HG03342 (cell line): ENCODE results near the gene SMC5.
"Not testable (repeated sequence)": the region's sequence is repeated elsewhere in the genome, so short reads cannot be mapped to it uniquely, and the experiment has no call there.

Source experiments
- ATAC-seq: cut with Tn5 transposase; IDR thresholded peaks from one replicate; pipeline ENCODE4 v1.9.1; 2021; ENCODE audit warnings: mild to moderate bottlenecking, moderate library complexity; ENCODE audit not compliant: unreplicated experiment

SMC5 gene

GRCh38 chr9:70258692-70259511 lies at the start of gene SMC5:
TSS of gene SMC5 (plus strand) at chr9:70258978. CDS start at chr9:70259079, 101 bp downstream.
- ATAC-seq = peak; percentile 82

DNA sequence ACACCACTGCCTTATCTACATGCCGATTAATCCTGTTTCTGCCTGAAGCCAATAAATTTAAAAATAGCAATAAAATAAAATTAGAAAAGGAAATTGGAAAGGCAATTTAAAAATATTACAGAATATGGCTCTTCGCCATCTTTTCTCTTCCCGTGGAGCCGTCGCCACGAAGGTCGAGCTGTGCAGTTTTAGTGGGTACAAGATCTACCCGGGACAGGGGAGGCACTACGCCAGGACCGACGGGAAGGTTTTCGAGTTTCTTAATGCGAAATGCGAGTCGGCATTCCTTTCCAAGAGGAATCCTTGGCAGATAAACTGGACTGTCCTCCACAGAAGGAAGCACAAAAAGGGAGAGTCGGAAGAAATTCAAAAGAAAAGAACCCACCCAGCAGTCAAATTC lies 41.7 kb upstream of the SMC5 start:
- ATAC-seq = no peak

- no peak for ATAC-seq
These were observed 40.0 kb upstream of the SMC5 start for GRCh38 chr9:70218767-70219166.

DNA sequence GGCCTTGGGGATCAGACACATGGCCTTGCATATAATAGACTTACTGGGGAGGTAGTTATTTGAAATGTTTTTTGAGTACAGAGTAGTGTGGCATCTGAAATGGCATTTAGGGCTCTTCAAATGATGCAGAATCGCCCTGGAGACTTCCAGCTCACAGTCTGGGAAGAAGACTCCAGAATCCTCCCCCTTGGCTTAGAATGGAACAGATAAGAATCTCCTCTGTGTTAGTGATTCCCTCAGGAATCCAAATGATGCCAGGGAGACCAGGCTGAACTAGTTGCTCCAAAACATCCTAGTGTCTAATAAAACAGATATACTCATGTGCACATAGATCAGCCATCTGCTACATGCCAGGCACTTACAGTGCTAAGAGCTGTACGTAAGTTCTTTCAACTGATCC lies 38.6 kb upstream of the SMC5 start:
- no peak for ATAC-seq

DNA sequence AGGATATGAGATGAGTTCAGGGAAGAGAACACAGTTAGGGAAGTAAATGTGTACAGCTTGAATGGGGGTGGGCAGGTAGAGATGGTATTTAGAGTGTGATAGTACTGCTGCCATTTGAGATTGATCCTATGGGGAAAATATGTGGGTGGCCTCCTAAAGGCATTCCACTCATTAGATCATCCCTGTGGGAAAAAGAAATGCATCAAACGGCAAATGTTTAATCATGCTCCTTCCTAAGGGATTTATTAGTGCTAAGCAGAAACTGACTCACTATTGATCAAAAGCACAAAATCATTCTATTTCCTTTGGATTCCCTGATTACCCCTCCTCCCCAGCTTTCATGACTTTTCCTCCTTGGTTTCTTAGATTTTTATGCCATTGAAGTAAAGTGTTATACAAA lies 36.4 kb upstream of the SMC5 start:
- ATAC-seq = no peak

- ATAC-seq = no peak
These were observed 30.7 kb upstream of the SMC5 start for GRCh38 chr9:70228118-70228517.

DNA sequence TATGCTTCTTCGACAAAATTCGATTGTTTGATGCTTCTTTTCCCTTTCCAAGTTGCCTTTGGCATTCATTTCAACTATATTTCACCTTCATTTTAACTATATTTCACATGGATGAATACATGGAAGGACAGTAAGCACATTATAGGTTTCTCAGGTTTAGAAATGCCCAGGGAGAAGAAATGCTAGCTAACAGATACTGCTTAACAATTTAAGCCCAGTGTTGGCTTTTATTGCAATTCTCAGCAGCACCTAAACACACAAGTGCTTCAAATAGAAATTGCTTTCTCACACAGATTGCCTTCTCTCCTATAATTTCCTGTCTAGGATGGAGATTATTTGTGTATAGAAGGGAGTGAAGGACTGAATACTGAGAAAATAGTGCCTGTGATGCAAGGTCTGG lies 30.2 kb upstream of the SMC5 start:
- no peak for ATAC-seq

DNA sequence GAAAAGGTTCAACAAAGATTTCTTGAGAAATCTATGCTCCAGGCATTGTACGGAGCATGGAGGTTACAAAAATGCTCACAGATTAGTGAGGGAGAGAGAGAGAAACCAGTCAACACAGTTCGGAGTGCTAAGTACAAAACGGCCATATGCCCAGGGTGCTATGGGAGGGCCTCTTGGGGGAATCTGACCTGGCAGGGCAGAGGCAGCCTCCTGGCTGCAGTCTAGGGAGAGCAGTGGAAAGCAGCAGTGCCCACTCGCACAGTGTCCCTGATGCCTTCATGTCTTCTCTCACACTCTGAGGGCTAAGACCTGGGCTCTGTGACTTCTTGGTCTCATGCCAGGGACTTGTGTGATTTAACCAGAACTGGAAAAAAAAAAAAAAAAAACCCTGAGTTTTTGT lies 29.8 kb upstream of the SMC5 start:
- no peak for ATAC-seq

GRCh38 chr9:70229579-70229978 lies 29.2 kb upstream of the SMC5 start:
- no peak for ATAC-seq

GRCh38 chr9:70232476-70232875 lies 26.3 kb upstream of the SMC5 start:
- ATAC-seq = no peak

DNA sequence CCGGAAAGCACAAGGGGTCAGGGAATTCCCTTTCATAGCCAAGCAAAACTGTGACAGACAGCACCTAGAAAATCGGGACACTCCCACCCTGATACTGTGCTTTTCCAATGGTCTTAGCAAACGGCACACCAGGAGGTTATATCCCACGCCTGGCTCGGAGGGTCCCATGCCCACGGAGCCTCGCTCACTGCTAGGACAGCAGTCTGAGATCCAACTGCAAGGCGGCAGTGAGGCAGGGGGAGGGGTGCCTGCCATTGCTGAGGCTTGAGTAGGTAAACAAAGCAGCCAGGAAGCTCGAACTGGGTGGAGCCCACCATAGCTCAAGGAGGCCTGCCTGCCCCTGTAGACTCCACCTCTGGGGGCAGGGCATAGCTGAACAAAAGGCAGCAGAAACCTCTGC lies 24.6 kb upstream of the SMC5 start:
- not testable (repeated sequence) for ATAC-seq

GRCh38 chr9:70245952-70246351 lies 12.8 kb upstream of the SMC5 start:
- not testable (repeated sequence) for ATAC-seq

- ATAC-seq = no peak
These were observed 8.6 kb upstream of the SMC5 start for GRCh38 chr9:70250221-70250620.

DNA sequence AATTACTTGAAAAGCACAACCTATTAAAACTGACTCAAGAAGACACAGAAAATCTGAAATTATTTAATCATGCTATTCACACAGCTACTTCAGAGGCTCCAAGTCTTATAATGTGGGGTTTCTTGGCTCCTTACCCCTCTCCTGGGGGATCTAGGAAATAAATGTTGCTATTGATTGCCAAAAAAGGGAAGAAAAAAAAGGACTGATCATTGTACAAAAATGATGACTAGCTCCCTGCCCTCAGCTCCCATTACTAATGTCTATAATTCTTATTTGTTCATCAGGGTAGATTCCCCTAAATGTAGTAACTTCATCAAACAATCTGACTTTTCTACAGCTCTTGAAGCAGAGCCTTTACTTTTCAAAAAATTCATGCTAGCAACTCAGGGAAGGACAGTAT lies 3.3 kb upstream of the SMC5 start:
- ATAC-seq = no peak

DNA sequence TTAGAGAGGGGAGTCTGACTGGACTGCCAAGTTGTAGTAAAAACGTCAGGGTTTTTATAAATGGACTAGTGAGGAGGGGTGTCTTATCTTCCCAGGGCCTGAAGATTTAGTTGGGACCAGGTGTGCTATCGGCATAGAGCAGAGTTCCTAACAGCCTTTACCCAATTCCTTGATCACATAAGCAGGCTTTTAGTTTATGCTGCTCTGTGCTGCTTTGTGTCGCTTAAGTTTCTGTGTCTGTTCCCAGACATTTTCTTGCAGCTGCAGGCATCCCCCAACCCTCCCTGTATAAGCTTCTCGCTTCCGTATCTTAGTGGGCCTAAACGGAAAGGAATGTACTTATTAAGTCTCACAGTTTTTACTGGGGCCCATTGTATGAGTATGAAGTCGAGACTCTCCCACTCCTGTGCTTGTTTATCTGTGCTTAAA lies 2.6 kb upstream of the SMC5 start:
- ATAC-seq = no peak

DNA sequence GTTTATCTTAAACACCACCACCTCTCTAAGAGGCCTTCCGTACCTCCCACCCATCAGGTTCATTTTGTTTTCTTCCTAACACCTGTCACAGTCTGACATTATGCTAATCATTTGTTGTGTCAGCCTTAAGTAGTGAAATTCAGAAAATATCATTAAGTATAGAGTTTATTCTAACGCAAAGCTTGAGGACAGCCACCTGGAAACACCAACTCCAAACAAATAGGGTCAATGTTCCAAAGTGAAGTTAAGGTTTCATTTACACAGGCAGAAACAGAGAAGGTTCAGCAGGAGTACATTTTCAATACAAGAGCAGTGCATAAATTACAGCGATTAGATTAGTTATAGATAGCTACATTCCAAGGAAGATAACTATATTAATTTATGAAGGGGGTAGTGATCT lies 1.3 kb upstream of the SMC5 start:
- ATAC-seq = no peak

DNA sequence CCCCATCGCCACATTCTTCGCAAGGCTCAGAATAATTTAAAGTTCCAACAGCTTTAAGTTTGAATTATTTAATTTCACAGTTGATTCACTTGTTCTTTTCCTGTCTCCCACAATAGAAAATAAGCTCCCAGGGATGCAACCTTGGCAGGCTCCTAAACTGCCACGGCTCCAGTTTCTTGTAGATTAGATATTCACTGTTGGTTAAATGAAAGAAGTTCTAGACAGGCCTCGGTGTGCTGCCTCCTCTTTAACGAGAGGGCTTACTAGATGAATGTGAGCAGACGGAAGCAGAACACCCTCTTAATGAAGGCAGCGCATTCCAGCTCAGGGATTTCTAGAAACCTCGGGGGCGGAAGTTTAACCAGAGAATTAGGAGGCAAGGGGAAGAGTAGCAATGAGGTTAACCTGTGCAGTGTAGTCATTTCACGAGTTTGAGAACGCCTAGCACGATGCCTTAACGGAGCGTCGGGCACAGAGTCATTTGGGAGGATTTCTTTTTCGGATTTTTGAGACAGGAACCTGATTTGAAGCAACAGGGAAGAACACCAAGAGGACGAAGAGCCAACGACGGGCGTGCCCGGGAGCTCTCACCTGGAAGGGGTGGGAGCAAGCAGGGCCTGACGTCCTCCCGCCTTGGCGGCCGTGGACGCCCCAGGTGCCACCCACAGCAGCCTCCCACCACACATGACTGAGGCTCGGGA lies 637 bp upstream of the SMC5 start:
- ATAC-seq = peak; percentile 36

DNA sequence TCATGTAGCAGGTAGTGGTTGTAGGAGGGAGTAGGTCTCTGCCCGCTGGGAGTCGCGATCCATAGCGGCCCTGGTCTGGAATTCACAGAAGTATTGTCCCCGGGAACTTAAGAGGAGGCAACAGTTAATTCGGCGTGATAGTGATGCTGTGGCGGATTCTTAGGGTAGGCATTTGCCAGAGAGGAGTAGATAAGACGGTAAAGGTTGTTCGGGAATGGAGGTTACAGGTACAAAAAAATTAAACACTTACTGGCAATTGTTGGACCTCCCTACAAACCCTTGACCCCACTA lies 679 bp downstream of the SMC5 start:
- ATAC-seq = no peak

DNA sequence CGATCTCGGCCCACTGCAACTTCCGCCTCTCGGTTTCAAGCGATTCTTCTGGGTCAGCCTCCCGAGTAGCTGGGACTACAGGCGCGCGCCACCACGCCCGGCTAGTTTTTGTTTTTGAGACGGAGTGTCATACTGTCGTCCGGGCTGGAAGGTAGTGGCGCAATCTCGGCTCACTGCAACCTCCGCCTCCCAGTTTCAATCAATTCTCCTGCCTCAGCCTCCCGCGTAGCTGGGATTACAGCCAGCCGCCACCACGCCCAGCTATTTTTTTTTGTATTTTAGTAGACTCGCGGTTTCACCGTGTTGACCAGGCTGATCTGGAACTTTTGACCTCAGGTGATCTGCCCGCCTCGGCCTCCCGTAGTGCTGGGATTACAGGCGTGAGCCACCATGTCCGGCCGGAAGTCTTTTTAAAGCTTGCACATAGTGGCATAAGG lies 1.2 kb downstream of the SMC5 start:
- ATAC-seq = no peak

GRCh38 chr9:70260606-70261005 lies 1.8 kb downstream of the SMC5 start:
- peak; percentile 16 for ATAC-seq

GRCh38 chr9:70261131-70261870 lies 2.5 kb downstream of the SMC5 start:
- no peak for ATAC-seq

DNA sequence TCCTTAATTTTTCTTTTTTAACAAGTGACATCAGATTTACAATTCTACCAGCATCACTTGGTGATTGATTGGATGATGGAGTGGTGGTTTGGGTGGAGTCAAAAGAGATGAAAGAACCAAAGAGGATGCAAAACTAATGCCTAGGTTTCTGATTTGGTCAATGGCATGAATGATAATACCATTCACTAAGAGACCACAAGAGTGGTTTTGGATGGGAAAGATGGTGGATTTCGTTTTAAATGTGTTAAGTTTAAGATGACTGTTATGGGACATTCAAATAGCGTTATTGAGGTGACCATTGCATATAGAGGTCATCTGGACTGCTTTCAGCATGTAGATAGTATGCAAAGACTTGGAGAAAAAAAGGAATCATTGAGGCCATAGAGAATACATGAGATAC lies 3.6 kb downstream of the SMC5 start:
- no peak for ATAC-seq
